ENCODE data around the gene SKIC8. TPM values are rescaled to one million over a fixed set of nuclear protein-coding genes. Genes with fewer than 3 reads are reported as not detected.
A peak's percentile ranks its signal among the peaks of the same experiment; 100 is the strongest.

SKIC8 gene
- total RNA-seq, result 55.7 TPM

DNA sequence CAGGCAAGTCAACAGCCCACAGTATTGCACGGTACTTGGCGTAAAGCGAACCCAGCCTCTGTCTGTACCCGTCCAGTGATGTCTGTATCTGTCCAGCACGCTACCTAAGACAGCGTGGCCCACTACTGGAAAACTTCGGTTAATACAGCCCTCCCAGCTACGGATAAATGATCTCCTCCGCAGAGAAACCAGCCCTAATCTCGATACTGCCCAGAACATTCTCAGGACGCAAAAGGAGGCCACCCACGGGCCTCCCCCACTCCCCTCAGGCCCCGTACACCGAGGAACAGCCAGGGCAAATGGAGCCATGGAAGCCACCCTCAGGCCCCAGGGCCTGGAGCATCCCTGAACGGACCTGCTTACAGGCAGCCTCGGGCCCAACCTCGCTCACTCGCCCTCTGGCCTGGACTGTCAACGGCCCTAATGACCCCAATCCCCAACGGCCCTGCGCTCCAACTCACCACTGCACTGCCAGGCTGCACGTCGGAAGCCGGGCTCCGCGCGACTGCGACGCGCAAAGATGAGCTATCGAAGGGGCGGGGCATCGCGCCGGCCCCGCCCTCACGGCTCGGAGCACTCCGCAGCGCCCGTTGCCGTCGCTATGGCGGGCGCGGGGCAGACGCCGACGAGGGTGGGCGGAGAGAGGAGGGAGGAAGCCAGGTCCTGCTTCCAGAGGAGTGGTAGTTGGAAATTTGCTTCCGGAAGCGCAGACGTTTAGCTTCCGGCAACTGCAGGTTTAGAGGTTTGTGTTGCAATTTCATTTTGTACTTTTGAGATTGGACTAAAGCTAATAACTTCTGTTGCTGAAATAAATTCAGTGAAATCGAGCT, at the start of gene SKIC8:
TSS of gene SKIC8 (minus strand) at position 509 of the 830 bp plus-strand sequence. CDS start 3,923 bp downstream, outside the sequence.
- peak; percentile 93 for DNase-seq (ENCODE audit: low spot score)

DNA sequence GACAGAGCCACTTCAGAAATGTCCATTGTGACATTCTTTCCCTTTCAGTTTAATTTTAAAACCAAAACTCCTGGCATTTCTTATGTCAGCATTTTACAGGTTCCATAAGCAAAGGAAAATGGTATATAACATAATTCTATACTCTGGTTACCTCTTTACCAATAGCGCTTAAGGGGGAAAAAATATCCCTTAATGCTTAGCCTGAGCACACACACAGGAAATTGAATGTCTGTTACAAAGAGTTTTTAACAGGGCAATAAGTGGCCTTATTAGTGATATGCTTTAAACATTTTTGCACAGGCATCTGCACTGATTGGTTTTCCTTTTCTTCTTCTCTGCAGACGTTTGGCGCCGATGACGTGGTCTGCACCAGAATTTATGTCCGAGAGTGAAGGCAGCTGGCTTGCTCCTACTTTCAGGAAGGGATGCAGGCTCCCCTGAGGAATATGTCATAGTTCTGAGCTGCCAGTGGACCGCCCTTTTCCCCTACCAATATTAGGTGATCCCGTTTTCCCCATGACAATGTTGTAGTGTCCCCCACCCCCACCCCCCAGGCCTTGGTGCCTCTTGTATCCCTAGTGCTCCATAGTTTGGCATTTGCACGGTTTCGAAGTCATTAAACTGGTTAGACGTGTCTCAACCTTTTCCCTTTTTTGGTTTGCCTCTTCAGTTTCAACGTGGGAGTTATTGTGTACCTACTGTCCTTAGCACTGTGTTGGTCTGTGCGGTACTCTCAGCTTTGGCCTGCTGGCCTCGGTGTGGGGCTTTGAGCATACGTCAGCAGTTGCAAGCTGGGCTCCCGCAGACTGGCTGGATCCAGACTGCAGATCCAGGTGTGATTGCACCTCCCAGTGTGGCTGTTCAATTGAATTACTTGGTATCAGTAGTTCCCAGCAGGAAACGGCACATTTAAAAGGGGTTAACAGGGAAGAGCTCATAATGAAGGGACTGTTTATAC, 48.5 kb upstream of the SKIC8 start:
- DNase-seq (ENCODE audit: low spot score), result peak; percentile 51

DNA sequence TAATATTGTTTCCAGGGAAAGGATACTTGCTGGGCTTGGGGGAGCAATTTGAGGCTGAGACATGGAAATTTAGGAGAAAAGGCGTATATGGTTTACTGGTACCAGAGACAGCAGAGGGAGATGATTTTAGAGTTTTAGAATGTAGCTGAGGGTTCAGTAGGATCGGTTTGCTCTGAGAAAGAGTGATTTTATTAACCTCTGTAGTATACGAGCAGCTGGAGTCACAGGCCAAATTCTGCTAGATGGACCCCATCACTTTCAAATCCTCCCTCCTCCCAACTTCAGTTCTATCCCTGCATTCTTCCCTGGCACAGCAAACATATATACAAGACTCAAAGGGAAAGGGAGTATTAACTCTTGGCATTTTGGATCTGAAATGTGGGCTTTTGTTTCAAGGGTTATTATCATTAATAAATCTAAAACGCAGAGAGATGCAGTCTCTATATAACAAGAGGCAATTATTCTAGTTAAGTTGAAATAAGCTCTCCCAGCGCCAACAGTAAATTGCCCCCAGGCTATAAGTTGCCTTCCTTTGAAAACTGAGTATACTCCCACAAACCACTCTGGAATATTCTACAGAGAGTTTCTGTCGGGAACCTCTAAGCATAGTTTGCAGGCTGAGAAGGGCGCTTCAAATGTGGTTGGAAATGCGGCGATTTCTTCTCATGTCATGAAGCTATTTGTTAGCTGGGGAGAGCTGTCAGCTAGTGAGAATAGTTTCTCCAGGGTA, 46.2 kb upstream of the SKIC8 start:
- DNase-seq (ENCODE audit: low spot score), result no peak

DNA sequence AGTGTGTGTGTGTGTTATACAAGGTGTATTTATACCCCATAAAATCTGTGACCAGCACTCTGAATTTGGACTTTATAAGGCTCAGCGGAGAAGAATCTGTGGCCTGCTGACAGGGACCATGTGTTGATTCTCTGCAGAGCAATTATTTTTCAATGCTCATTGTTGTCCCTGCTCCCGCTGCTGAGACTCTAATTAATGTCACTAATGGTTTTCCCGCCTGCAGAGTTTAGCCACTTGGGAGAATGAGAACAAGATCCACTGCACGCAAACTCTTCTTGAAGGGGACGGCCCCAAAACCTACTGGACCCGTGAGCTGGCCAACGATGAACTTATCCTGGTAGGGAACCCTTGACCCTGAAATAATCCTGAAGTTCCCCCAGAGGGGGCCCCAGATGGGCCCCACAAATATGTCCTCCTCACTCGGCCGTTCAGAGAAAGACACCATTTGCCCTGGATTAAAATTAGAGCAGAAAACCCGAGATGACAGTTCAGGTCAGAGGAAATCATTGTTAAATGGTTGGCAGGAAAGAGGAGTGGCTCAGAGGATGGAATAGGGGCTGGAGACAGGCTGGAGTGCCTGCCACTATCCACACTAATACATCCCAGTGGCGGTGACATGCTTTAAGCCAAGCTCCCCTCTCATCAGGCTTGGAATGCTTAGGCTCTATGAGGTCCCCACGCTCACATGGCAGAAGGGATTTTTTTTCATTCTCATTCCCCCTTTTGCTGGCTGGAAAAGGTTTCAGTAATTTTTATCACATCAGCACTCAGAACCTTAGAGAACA, 44.1 kb upstream of the SKIC8 start:
- DNase-seq (ENCODE audit: low spot score), result no peak

DNA sequence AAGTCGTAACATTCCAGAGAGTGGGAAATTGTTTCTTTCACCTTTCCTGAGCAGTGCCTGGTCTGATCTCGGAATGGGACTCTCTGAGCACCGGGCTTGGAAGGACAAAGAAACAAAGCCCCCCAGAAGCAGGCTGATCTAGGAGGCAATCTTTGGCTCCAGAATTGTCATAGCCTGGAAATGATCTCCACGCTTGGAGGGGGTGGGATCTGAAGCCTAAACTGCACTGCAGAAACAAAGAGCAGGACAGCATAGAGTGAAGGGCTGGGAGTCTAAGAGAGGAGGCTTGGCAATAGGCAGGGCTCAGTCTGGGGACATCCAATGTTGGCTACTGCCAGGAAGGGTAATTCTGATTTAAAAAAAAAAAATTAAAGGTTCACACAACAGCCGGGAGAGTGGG, 42.6 kb upstream of the SKIC8 start:
- DNase-seq (ENCODE audit: low spot score), result no peak

DNA sequence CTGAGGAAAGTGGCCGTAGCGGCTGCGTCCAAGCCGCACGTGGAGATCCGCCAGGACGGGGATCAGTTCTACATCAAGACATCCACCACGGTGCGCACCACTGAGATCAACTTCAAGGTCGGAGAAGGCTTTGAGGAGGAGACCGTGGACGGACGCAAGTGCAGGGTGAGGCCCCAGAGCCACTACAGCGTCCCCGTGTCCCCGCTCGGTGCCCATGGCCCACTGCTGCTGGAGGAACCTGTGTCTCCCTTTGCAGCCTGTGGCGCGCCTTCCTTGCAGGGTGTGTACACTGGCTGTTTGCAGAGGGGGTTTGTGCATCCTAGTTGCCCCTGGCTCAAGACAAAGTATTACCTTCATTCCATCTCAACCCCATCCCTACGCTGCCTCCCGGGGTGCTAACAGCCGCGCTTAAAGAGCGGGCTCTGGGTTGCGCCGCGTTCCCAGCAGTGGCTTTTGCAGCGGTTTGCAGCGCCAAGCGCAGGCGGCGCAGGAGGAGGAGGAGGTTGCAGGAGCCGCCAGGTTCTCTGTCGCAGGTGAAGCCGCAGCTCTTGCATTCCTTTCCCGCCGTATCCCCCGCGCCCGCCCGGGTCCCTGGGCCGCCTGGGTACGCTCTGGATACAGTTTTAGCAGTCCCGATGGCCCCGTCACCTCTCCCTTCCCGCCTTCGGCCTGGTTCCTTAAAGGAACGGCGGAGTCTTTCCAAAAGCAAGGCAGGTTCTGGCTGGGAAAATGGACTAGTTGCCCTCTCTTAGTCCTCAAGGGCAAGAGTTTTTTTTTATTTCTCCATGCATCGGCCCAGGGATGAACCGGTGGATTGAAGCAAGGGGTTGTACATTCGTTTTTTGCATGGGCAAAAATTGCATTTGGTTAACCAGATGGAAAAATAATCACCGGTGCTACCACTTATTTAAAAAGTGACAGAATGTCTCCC, 41.9 kb upstream of the SKIC8 start:
- no peak for DNase-seq (ENCODE audit: low spot score)

DNA sequence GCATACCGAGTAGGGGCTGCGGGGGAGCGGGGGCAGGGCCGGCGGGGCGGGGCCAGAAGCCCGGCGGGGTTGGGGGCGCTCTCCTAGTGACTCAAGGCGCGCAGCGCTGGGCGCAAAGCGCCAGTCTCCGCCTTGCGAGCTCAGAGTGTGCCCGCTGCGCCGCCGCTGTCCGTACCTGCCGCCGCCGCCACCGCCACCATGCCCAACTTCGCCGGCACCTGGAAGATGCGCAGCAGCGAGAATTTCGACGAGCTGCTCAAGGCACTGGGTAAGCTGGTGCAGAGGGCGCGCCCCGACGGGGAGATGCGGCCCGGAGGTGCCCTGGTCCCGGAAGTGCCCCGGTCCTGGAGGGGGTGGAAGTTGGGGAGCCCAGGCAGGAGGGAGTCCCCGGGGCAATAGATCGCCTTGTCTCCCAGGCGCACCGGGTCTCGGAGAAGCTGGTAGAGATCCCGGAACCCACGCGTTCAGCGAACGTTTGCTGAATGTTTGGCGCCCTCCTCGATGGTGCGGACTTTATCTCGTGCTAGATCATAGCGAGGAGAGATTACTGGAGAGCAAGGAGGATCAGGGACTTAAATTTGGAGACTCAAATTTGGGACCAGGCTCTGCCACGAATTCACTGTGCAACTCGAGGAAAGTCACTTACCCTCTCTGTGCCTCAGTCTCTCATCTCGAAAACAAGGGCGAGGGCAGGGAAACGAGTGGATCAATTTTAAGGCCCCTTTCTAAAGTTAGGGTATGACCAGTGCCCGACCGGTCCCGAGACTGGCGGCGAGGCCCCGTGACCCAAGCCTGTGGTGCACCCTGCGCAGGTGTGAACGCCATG, 41.0 kb upstream of the SKIC8 start, which contains the start of gene CRABP1:
TSS of gene CRABP1 (plus strand) at position 123 of the 826 bp plus-strand sequence. CDS start at position 199, 76 bp downstream.
- DNase-seq (ENCODE audit: low spot score), result no peak

DNA sequence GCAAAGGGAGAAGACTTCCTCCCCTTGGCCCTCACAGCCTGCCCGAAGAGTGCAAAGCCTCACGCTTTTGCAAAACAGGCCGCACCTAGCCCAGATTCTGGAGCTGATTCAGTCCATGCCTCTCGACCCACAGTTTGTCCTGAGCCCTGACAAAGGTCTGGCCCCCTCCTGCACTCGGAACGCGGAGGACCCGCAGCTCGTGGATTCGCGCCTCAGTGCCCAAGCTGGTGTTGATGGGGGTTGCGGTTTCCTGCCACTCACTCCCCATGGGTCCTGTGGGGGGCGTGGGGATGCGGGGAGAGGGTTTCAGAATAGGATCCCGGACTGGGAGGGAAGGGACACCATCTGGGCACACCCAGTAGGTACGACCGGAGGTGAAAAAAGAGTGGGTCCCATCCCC, 40.1 kb upstream of the SKIC8 start:
- no peak for DNase-seq (ENCODE audit: low spot score)

DNA sequence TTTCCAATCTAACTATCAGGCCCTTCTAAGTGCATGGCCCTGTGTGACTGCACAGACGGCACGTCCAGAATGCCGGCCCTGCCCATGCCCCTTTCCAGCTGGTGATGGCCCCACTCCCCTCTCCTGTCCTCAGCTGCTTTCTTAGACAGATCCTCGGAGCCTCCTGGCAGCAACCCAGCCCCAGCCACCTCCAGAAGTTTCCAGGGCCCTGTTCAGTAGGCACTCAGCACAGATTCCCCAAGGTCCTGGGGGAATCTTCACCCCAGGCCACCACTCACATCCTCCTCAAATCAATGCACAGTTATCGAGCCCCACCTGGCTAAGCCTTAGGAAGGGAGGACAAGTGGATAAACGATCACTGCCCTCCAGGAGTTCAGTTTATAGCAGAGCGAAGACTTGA, 39.4 kb upstream of the SKIC8 start:
- no peak for DNase-seq (ENCODE audit: low spot score)

DNA sequence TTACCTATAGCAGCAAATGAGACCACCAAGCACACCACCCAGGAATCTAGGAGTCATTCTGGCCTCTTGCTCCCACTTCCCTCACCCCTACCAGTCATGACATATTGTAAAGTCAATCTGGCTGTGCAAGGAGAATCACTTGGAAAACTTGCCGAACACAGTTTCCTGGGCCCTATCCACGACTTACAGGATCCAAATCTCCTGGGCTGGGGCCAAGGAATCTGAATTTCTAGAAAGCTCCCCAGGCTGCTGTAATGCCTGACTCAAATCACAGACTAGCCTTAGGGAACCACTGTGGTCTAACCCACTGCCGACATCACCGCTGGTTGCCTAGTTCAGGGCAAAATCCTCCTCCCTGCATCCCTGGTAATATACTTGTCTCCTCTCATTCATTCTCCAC, 36.6 kb upstream of the SKIC8 start:
- DNase-seq (ENCODE audit: low spot score), result no peak

DNA sequence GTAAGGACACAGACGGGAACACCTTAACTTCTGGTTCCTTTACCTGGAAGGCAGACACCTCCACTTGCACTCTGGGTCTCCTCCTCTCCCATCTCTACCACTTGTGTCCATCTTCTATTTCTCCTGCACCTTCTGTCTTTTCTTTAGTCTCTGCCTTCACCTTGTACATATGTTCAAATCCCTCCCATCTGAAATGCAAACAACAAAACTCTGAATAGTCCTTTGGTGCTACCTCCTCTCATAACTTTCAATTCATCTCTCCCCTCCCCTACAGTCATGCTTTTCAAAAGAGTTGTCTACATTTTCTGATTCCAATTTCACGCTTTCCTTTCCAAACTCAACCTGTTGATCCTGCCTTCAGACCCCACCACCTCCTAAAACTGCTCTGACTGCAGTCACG, 35.4 kb upstream of the SKIC8 start:
- no peak for DNase-seq (ENCODE audit: low spot score)

DNA sequence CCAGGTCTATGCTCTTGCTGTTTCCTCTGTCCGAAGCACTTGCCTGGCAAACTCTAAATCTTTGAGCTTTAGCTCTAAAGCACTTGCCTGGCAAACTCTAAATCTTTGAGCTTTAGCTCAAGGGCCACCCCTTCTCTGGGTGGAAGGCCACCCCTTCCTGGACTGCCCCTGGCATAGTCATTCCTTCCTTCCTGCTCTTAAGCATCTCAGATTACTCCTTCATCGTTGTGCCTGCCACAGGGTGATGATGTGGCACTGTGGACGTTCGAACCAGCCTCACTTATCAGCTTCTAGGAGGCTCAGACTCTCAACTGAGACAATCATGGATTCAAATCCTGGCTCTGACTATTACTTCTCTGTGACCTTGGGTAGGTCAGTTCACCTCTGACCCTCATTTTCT, 30.2 kb upstream of the SKIC8 start:
- no peak for DNase-seq (ENCODE audit: low spot score)

DNA sequence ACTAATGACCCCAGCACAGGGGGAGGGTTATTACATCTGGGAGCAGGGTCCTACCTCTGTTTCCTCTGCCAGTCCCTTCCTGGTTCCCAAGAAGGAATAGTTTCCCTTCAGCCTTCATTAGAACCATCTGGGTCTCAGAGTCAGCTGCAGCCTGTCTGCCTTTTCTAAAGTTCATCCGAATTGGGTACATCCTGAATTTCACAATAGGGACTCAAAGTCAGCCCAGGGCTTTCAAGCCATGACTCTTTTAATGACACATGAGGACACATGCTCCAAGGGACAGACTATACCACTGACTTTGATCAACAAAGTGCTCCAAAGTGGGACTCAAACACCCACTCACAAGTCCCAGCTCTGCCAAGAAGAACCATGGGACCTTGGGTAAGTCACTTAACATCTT, 28.1 kb upstream of the SKIC8 start:
- DNase-seq (ENCODE audit: low spot score), result no peak

DNA sequence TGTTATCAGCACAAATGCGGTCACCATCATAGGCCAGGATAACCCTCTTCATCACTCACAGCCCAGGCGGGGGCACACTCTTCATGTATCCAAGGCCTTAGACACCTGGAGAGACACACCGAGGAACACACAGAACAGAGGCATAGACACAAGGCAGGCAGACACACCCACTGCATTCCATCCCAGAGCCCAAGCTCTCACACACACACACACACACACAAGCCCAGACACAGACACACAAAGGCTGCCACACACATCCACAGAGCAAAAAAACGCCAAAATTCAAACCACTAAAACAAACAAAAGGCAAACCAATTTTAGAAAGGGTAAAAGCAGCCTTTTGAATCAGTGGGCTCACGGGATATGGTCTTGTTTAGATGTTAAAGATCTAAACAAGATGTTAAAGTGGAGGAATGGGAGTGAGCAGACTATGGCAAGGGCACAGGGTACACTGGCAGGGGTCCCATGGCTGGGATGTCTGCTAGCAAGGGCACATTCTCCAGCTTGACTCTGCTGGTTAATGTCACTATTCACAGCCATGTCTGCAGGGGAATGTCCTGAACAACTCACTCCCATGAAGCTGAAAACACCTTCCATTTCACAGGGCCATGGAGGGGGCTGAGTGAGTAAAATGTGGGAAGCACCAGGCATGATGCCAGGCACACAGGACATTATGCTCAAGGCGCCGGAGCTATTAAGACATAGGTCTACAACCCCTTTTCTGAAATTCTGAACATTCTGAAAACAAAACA, 25.9 kb upstream of the SKIC8 start:
- DNase-seq (ENCODE audit: low spot score), result no peak

DNA sequence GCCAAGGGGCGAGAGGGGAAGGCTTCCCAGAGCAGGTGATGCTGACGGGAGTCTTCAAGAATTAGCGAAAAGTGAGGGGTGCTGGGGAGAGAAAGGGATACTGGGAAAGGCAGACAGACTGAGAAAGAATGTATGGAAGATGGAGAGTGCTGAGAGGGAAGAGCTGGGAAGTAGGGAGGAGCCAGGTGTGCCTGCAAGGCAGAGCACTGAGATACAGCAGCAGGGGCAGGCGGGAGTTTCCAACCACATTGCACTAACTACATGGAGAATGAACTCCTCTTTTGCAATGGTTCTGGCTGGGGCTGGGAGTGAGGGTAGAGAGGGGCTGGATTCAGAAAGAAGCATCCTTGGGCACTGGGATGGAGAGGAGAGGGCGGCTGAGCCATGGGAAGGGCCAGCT, 24.7 kb upstream of the SKIC8 start:
- no peak for DNase-seq (ENCODE audit: low spot score)

DNA sequence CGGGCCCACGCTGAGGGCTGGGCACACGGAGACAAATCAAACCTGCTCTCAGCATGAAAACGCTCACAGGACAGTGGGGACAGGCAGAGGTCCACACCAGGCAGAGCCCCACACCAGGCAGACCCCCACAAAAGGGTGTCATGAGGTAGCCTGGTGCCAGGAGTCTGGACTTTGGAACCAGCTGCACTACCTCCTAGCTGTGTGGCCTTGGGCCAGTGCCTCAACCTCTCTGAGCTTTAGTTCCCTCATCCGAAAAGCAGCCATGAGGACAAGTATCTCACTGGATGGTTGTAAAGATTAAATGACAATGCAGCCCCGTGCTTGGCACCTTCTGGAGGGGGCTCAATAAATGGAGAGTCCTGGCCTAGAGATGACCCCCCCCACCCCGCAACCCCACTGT, 24.3 kb upstream of the SKIC8 start:
- no peak for DNase-seq (ENCODE audit: low spot score)

DNA sequence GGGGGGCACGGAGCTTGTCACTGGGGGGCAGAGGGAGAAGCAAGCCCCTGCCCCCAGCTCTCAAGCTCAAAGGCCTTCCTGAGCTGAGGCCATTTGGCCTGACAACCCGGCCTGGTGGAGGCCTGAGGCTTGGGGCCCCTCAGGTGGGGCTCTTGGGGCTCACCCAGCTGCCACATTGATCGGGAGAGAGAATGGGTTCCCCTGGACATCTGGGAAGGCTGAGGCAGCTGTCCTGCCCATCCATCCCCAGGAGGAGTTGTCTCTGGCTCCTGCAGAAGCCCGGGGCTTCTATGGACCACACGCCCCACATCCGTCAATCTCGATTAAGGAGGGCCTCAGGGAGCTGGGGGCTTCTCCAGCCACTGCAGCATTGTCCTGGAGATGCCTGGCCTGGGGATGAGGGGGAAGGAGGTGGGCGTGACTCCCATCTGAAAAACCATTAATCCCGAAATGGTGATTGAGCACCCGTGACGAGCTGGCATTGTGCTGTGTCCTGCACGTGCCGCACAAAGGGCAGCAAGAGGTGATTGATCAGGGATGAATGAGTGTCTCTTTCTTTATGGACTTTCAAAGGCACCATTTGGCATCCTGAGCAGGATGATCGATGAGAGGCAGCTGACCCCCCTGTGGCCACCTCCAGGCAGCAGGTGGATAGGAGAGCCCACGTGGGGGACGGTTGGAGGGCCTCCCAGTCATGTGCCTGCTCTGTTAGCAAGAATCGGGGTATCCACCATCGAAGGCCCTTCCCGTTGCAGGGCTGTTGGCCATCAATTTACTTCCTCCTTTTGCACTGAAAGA, 23.5 kb upstream of the SKIC8 start:
- no peak for DNase-seq (ENCODE audit: low spot score)

DNA sequence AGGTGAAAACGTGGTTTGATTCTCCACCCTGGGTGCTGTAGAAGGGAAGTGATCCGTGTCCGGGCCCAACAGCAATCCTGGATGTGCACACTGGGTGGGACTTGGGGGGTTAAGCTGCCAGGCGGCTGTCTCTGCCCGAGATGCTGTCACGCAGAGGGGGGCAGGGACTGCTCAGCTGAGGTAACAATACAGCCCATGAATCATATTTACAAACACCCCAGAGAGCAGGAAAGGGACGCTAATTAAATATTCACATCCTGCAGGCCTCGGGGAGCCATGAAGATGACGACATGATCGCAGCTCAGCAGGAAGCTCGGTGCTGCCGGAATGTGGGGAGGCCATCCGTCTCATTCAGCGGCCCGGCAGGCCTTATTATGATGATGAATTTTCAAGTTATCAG, 22.8 kb upstream of the SKIC8 start:
- DNase-seq (ENCODE audit: low spot score), result peak; percentile 54
